Activated naive CD8-positive, alpha-beta T cell treated with anti-CD3 and anti-CD28 coated beads, Interleukin-2, amount 10 ng/mL, durations not matched to agents 7 days and 5 days (primary cell): ENCODE measurements around the gene THRB. TPM values are rescaled to one million over a fixed set of nuclear protein-coding genes. Genes with fewer than 3 reads are reported as not detected.
"Not testable (repeated sequence)": the region's sequence is repeated elsewhere in the genome, so short reads cannot be mapped to it uniquely, and the experiment has no call there.

Experiments
- ATAC-seq: fragments of 150-1000 bp; cut with Tn5 transposase; one replicate; pipeline ENCODE4 v1.10.0; 2021; ENCODE audit warnings: low read depth, moderate library complexity
- POLR2A ChIA-PET: fragments of 350-600 bp; sonication (Branson Sonifier 250); formaldehyde crosslinking; loops from one replicate; lab custom pipeline; 2021; ENCODE audit warnings: antibody characterized with exemption; lab: Charles Lee
- DNase-seq: peaks from one replicate; pipeline ENCODE4 v3.0.0; 2021
- H3K27ac Mint-ChIP-seq: one replicate; pipeline ENCODE4 v1.8.0; 2022; ENCODE audit warnings: mild to moderate bottlenecking, mixed read lengths
- H3K27me3 Mint-ChIP-seq: one replicate; pipeline ENCODE4 v1.8.0; 2022; ENCODE audit warnings: mild to moderate bottlenecking, moderate library complexity, mixed read lengths
- H3K36me3 Mint-ChIP-seq: one replicate; pipeline ENCODE4 v1.8.0; 2021; ENCODE audit warnings: mild to moderate bottlenecking, mixed read lengths
- H3K4me1 Mint-ChIP-seq: one replicate; pipeline ENCODE4 v1.8.0; 2021; ENCODE audit warnings: mixed read lengths
- H3K4me3 Mint-ChIP-seq: one replicate; pipeline ENCODE4 v1.8.0; 2022; ENCODE audit warnings: mild to moderate bottlenecking, moderate library complexity, mixed read lengths
- H3K9me3 Mint-ChIP-seq: one replicate; pipeline ENCODE4 v1.8.0; 2021; ENCODE audit warnings: mixed read lengths
- total RNA-seq, 2 experiments: library from RNA; stranded (reverse); gene quantifications; one replicate each; pipeline ENCODE4 v1.2.3, GENCODE V29; 2021

Gene THRB
- total RNA-seq, 2 experiments from 2014 or later = not detected

GRCh38 chr3:24443476-24443875, 51.2 kb downstream of the THRB start:
- H3K27me3 Mint-ChIP-seq = peaks cover 2% of the 10 kb centered on the region
- ATAC-seq = no peak
- H3K4me3 Mint-ChIP-seq = no peak overlapping the region
- no peaks in the 10 kb centered on the region for H3K9me3 Mint-ChIP-seq
- H3K4me1 Mint-ChIP-seq = no peaks in the 10 kb centered on the region
- no peak for DNase-seq
- no peaks in the 10 kb centered on the region for H3K36me3 Mint-ChIP-seq
- no peak overlapping the region for H3K27ac Mint-ChIP-seq
- POLR2A ChIA-PET = no interaction called here

- Mint-ChIP-seq H3K9me3 (no peaks in the 10 kb centered on the region), H3K4me1 (no peaks in the 10 kb centered on the region), H3K27me3 (peaks cover 2% of the 10 kb centered on the region), H3K27ac (no peak overlapping the region), H3K36me3 (no peaks in the 10 kb centered on the region), H3K4me3 (no peak overlapping the region)
- POLR2A ChIA-PET = no interaction called here
- DNase-seq = no peak
- ATAC-seq = no peak
Measured at GRCh38 chr3:24440760-24441464, 53.7 kb downstream of the THRB start.

GRCh38 chr3:24439021-24439420, 55.6 kb downstream of the THRB start:
- no peak for ATAC-seq
- no peaks in the 10 kb centered on the region for H3K9me3 Mint-ChIP-seq
- H3K4me1 Mint-ChIP-seq = no peaks in the 10 kb centered on the region
- DNase-seq = no peak
- POLR2A ChIA-PET = no interaction called here
- H3K36me3 Mint-ChIP-seq = no peaks in the 10 kb centered on the region
- H3K27ac Mint-ChIP-seq = no peak overlapping the region
- H3K27me3 Mint-ChIP-seq = peaks cover 2% of the 10 kb centered on the region
- no peak overlapping the region for H3K4me3 Mint-ChIP-seq

GRCh38 chr3:24437326-24437725, 57.3 kb downstream of the THRB start:
- Mint-ChIP-seq H3K36me3 (no peaks in the 10 kb centered on the region), H3K9me3 (no peaks in the 10 kb centered on the region), H3K4me3 (no peak overlapping the region), H3K4me1 (no peaks in the 10 kb centered on the region), H3K27ac (no peak overlapping the region), H3K27me3 (peaks cover 2% of the 10 kb centered on the region)
- DNase-seq (no peak), ATAC-seq (no peak)
- POLR2A ChIA-PET = no interaction called here

- Mint-ChIP-seq H3K27me3 (no peaks in the 10 kb centered on the region), H3K9me3 (no peaks in the 10 kb centered on the region), H3K4me1 (no peaks in the 10 kb centered on the region), H3K27ac (no peak overlapping the region), H3K4me3 (no peak overlapping the region), H3K36me3 (no peaks in the 10 kb centered on the region)
- POLR2A ChIA-PET = no interaction called here
- DNase-seq (no peak), ATAC-seq (no peak)
Measured at GRCh38 chr3:24435584-24435983, 59.1 kb downstream of the THRB start.

- POLR2A ChIA-PET = no interaction called here
- Mint-ChIP-seq H3K27me3 (no peaks in the 10 kb centered on the region), H3K4me3 (no peak overlapping the region), H3K4me1 (no peaks in the 10 kb centered on the region), H3K27ac (no peak overlapping the region), H3K36me3 (no peaks in the 10 kb centered on the region), H3K9me3 (no peaks in the 10 kb centered on the region)
- DNase-seq = no peak
- no peak for ATAC-seq
Measured at GRCh38 chr3:24434651-24435050, 60.0 kb downstream of the THRB start.

GRCh38 chr3:24433838-24434591, 60.6 kb downstream of the THRB start:
- DNase-seq (no peak), ATAC-seq (no peak)
- Mint-ChIP-seq H3K36me3 (no peaks in the 10 kb centered on the region), H3K27me3 (no peaks in the 10 kb centered on the region), H3K4me1 (no peaks in the 10 kb centered on the region), H3K4me3 (no peak overlapping the region), H3K27ac (no peak overlapping the region), H3K9me3 (no peaks in the 10 kb centered on the region)
- POLR2A ChIA-PET = no interaction called here

- ATAC-seq (no peak), DNase-seq (no peak)
- no peaks in the 10 kb centered on the region for H3K9me3 Mint-ChIP-seq
- H3K27ac Mint-ChIP-seq = no peak overlapping the region
- no peaks in the 10 kb centered on the region for H3K4me1 Mint-ChIP-seq
- no peaks in the 10 kb centered on the region for H3K36me3 Mint-ChIP-seq
- no peak overlapping the region for H3K4me3 Mint-ChIP-seq
- POLR2A ChIA-PET = no interaction called here
- H3K27me3 Mint-ChIP-seq = no peaks in the 10 kb centered on the region
Measured at GRCh38 chr3:24432989-24433388, 61.7 kb downstream of the THRB start.

- no peak for ATAC-seq
- POLR2A ChIA-PET = no interaction called here
Measured at GRCh38 chr3:24428481-24428880, 66.2 kb downstream of the THRB start.

GRCh38 chr3:24426896-24427295, 67.8 kb downstream of the THRB start:
- no peak for DNase-seq
- Mint-ChIP-seq H3K4me3 (no peak overlapping the region), H3K9me3 (no peaks in the 10 kb centered on the region), H3K27ac (no peak overlapping the region), H3K36me3 (no peaks in the 10 kb centered on the region), H3K4me1 (no peaks in the 10 kb centered on the region), H3K27me3 (no peaks in the 10 kb centered on the region)
- no peak for ATAC-seq
- POLR2A ChIA-PET = no interaction called here

More at GRCh38 chr3:24428481-24428880, 66.2 kb downstream of the THRB start:
- no peaks in the 10 kb centered on the region for H3K36me3 Mint-ChIP-seq
- H3K9me3 Mint-ChIP-seq = no peaks in the 10 kb centered on the region
- no peaks in the 10 kb centered on the region for H3K27me3 Mint-ChIP-seq
- H3K27ac Mint-ChIP-seq = no peak overlapping the region
- H3K4me3 Mint-ChIP-seq = no peak overlapping the region
- no peaks in the 10 kb centered on the region for H3K4me1 Mint-ChIP-seq
- no peak for DNase-seq

GRCh38 chr3:24420829-24421228, 73.8 kb downstream of the THRB start:
- H3K27me3 Mint-ChIP-seq, DNase-seq, H3K4me1 Mint-ChIP-seq, POLR2A ChIA-PET, H3K9me3 Mint-ChIP-seq, H3K4me3 Mint-ChIP-seq, H3K36me3 Mint-ChIP-seq, H3K27ac Mint-ChIP-seq, ATAC-seq: not testable (repeated sequence)

GRCh38 chr3:24420224-24420623, 74.4 kb downstream of the THRB start:
- no peaks in the 10 kb centered on the region for H3K27me3 Mint-ChIP-seq
- H3K36me3 Mint-ChIP-seq = no peaks in the 10 kb centered on the region
- no peak overlapping the region for H3K4me3 Mint-ChIP-seq
- ATAC-seq (no peak), DNase-seq (no peak)
- no peak overlapping the region for H3K27ac Mint-ChIP-seq
- POLR2A ChIA-PET = no interaction called here
- H3K9me3 Mint-ChIP-seq = no peaks in the 10 kb centered on the region
- H3K4me1 Mint-ChIP-seq = no peaks in the 10 kb centered on the region

- H3K4me1 Mint-ChIP-seq = no peaks in the 10 kb centered on the region
- no peaks in the 10 kb centered on the region for H3K36me3 Mint-ChIP-seq
- no peak overlapping the region for H3K27ac Mint-ChIP-seq
- ATAC-seq = no peak
- no peaks in the 10 kb centered on the region for H3K27me3 Mint-ChIP-seq
- H3K9me3 Mint-ChIP-seq = no peaks in the 10 kb centered on the region
- no peak overlapping the region for H3K4me3 Mint-ChIP-seq
- POLR2A ChIA-PET = no interaction called here
- no peak for DNase-seq
Measured at GRCh38 chr3:24419067-24419791, 75.4 kb downstream of the THRB start.

GRCh38 chr3:24417730-24418129, 76.9 kb downstream of the THRB start:
- no peaks in the 10 kb centered on the region for H3K4me1 Mint-ChIP-seq
- POLR2A ChIA-PET = no interaction called here
- no peaks in the 10 kb centered on the region for H3K9me3 Mint-ChIP-seq
- no peaks in the 10 kb centered on the region for H3K36me3 Mint-ChIP-seq
- ATAC-seq (no peak), DNase-seq (no peak)
- no peaks in the 10 kb centered on the region for H3K27me3 Mint-ChIP-seq
- H3K4me3 Mint-ChIP-seq = no peak overlapping the region
- H3K27ac Mint-ChIP-seq = no peak overlapping the region
